Measurements from ENCODE around the gene MCF2L. TPM values are rescaled to one million over a fixed set of nuclear protein-coding genes. Genes with fewer than 3 reads are reported as not detected.
A peak's percentile ranks its signal among the peaks of the same experiment; 100 is the strongest.

The MCF2L gene
- total RNA-seq, 2 experiments from 2014 or later = 13.0 to 13.5 TPM

DNA sequence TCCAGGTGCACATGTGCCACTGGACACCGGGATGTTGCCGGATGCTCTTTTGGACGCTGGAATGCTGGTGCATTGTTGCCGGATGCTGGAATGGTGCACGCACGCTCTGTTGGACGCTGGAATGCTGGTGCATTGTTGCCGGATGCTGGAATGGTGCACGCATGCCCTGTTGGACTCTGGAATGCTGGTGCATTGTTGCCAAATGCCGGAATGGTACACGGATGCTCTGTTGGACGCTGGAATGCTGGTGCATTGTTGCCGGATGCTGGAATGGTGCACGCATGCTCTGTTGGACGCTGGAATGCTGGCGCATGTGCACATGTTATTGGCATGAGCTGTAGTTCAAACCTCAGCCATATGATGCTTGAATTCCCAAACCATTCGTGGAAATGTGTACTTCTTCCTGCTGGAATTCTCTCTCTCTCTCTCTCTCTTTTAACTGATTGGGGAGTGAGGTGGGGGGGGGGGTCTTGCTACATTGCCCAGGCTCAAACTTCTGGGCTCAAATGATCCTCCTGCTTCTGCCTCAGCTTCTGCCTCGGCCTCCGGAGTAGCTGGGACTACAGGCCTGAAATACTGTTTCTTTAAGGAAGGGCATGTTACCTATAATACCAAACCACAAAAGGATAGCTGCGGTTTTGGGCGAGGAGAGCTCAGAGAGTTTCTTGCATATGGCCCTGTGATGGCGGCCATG lies 1.2 kb upstream of the MCF2L start:
- intact Hi-C loops (cut with DNase I, micrococcal nuclease) = loop anchor here (2.0 kb wide), 2 partner anchors 23 to 243 kb away; no protein-coding TSS in a partner anchor
- Mint-ChIP-seq H3K9me3 (no peaks in the 10 kb centered on the region), H3K36me3 (ENCODE audit: low read depth) (peaks cover 6% of the 10 kb centered on the region), H3K4me3 (peak overlapping the region; percentile 85), H3K27ac (peak overlapping the region; percentile 71), H3K4me1 (ENCODE audit: low read depth) (peaks cover 37% of the 10 kb centered on the region), H3K27me3 (no peaks in the 10 kb centered on the region)
- ChIA-PET POLR2A (interaction anchor here (1.0 to 3.2 kb wide), 4 partner anchors 25 to 431 kb away, joined by 3 to 26 read pairs (median 9); partner anchors contain the start of genes CUL4A, LAMP1 and PCID2), CTCF (interaction anchor here (1.3 to 1.7 kb wide), 3 partner anchors 17 to 426 kb away, joined by 3 to 5 read pairs (median 5); no protein-coding TSS in a partner anchor)
- TF ChIP-seq, protein P1, sequence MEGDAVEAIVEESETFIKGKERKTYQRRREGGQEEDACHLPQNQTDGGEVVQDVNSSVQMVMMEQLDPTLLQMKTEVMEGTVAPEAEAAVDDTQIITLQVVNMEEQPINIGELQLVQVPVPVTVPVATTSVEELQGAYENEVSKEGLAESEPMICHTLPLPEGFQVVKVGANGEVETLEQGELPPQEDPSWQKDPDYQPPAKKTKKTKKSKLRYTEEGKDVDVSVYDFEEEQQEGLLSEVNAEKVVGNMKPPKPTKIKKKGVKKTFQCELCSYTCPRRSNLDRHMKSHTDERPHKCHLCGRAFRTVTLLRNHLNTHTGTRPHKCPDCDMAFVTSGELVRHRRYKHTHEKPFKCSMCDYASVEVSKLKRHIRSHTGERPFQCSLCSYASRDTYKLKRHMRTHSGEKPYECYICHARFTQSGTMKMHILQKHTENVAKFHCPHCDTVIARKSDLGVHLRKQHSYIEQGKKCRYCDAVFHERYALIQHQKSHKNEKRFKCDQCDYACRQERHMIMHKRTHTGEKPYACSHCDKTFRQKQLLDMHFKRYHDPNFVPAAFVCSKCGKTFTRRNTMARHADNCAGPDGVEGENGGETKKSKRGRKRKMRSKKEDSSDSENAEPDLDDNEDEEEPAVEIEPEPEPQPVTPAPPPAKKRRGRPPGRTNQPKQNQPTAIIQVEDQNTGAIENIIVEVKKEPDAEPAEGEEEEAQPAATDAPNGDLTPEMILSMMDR (IDR thresholded peaks at IDR 0.05) = no peak
- Histone ChIP-seq H3K4me3 (ENCODE audit: low read length) (peak overlapping the region; percentile 58), H3K36me3 (ENCODE audit: insufficient read depth, low read length) (no peaks in the 10 kb centered on the region), H3K9me3 (ENCODE audit: control insufficient read depth in 1 of 2, insufficient read depth in 1 of 2, low read length in 2 of 2) (no peaks in the 10 kb centered on the region), H3K4me1 (ENCODE audit: insufficient read depth, low read length) (peaks cover 34% of the 10 kb centered on the region), H3K27me3 (ENCODE audit: control insufficient read depth in 1 of 2, insufficient read depth in 2 of 2, low read length in 2 of 2) (no peaks in the 10 kb centered on the region), H3K27ac (ENCODE audit: low read depth in 1 of 2, low read length in 2 of 2) (no peak overlapping the region)
- DNase-seq (no peak), ATAC-seq (ENCODE audit: poor library complexity) (no peak)

DNA sequence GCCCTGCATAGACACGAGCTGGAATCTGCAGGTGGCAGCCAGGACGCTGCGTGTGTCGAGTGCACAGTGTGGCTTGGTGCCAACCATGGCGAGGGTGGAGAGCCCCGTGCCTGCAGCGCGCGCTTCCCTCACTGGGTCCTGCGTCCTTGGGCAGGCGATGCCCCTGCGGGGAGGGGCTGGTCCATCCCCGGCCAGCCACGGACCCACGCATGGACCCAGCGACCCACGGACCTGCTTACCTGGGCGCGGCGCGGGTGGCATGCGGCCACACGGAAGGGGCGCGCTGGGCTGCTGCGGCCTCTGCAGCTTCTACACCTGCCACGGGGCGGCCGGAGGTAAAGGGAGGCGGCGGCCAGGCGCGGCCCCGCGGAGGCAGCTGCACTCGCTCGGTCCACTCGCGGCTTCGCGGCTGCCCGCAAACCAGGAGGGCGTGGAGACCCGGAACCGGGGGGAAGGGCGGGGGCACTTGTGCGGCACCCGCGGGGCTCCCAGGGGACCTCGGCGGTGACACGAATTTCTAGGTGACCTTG lies 569 bp upstream of the MCF2L start:
- peak overlapping the region; percentile 85 for H3K4me3 Mint-ChIP-seq
- H3K27ac ChIP-seq (ENCODE audit: low read depth in 1 of 2, low read length in 2 of 2) = peak overlapping the region; percentile 44 to 72
- TF ChIP-seq, protein P1 (IDR thresholded peaks at IDR 0.05) = no peak
- ChIA-PET POLR2A (interaction anchor here (1.0 to 3.2 kb wide), 4 partner anchors 25 to 430 kb away, joined by 3 to 26 read pairs (median 9); partner anchors contain the start of genes CUL4A, LAMP1 and PCID2), CTCF (interaction anchor here (1.3 to 1.7 kb wide), 3 partner anchors 18 to 425 kb away, joined by 3 to 5 read pairs (median 5); no protein-coding TSS in a partner anchor)
- intact Hi-C loops (cut with DNase I, micrococcal nuclease) = loop anchor here (2.0 kb wide), 1 partner anchor 242 kb away; no protein-coding TSS in a partner anchor
- H3K4me3 ChIP-seq (ENCODE audit: low read length) = peak overlapping the region; percentile 58
- peak; percentile 24 to 79 (median 46) for DNase-seq
- peaks cover 6% of the 10 kb centered on the region for H3K36me3 Mint-ChIP-seq (ENCODE audit: low read depth)
- no peaks in the 10 kb centered on the region for H3K36me3 ChIP-seq (ENCODE audit: insufficient read depth, low read length)
- H3K4me1 Mint-ChIP-seq (ENCODE audit: low read depth) = peaks cover 37% of the 10 kb centered on the region
- no peaks in the 10 kb centered on the region for H3K9me3 ChIP-seq (ENCODE audit: control insufficient read depth in 1 of 2, insufficient read depth in 1 of 2, low read length in 2 of 2)
- H3K4me1 ChIP-seq (ENCODE audit: insufficient read depth, low read length) = peaks cover 34% of the 10 kb centered on the region
- H3K27me3 Mint-ChIP-seq = no peaks in the 10 kb centered on the region
- ATAC-seq (ENCODE audit: poor library complexity) = peak; percentile 50
- H3K9me3 Mint-ChIP-seq = no peaks in the 10 kb centered on the region
- peak overlapping the region; percentile 80 for H3K27ac Mint-ChIP-seq
- H3K27me3 ChIP-seq (ENCODE audit: control insufficient read depth in 1 of 2, insufficient read depth in 2 of 2, low read length in 2 of 2) = no peaks in the 10 kb centered on the region

DNA sequence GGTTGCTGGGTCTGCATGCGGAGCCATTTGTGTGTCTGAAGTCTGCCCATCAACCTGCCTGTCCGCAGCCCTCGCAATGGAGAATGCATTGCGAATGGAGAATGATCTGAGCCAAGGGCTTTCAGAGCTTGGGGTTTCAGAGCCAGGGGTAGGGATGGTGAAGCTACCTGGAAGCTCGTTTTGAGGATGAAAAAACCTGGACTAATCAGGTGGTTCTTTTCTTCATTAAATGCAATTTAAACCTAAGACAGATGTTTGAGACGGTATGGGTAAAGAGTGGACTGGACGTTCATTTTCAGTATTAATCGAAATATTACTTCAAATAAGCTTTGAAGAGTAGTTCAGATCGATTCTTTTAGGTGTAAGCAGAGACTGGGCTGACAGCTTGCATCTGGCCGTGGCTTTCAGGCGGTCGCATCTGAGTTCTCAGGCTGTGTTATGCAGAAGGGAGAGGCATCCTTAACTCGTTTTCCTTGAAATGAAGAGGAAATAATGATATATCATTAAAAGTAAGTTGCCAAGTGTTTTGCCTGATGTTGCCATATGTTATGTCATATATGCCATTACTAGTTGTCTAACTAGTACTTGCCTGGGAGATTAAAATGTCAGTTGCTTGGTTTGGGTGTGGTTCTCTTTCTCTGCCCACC lies 801 bp downstream of the MCF2L start:
- H3K9me3 ChIP-seq (ENCODE audit: control insufficient read depth in 1 of 2, insufficient read depth in 1 of 2, low read length in 2 of 2) = no peaks in the 10 kb centered on the region
- Mint-ChIP-seq H3K36me3 (ENCODE audit: low read depth) (peaks cover 6% of the 10 kb centered on the region), H3K4me3 (peak overlapping the region; percentile 89), H3K27ac (peak overlapping the region; percentile 80), H3K27me3 (no peaks in the 10 kb centered on the region), H3K4me1 (ENCODE audit: low read depth) (peaks cover 37% of the 10 kb centered on the region), H3K9me3 (no peaks in the 10 kb centered on the region)
- peak overlapping the region; percentile 58 for H3K4me3 ChIP-seq (ENCODE audit: low read length)
- H3K4me1 ChIP-seq (ENCODE audit: insufficient read depth, low read length) = peaks cover 34% of the 10 kb centered on the region
- CTCF ChIA-PET = interaction anchor here (0.8 kb wide), 1 partner anchor 60 kb away, joined by 4 read pairs; no protein-coding TSS in a partner anchor
- POLR2A ChIA-PET = interaction anchor here (1.0 to 3.2 kb wide), 3 partner anchors 27 to 239 kb away, joined by 4 to 26 read pairs (median 15); partner anchors contain the start of genes CUL4A and PCID2
- no peaks in the 10 kb centered on the region for H3K27me3 ChIP-seq (ENCODE audit: control insufficient read depth in 1 of 2, insufficient read depth in 2 of 2, low read length in 2 of 2)
- TF ChIP-seq, protein P1 (IDR thresholded peaks at IDR 0.05) = no peak
- H3K36me3 ChIP-seq (ENCODE audit: insufficient read depth, low read length) = peaks cover 2% of the 10 kb centered on the region
- peak overlapping the region in 1 of 2 donors; percentile 47 for H3K27ac ChIP-seq (ENCODE audit: low read depth in 1 of 2, low read length in 2 of 2)
- ATAC-seq (ENCODE audit: poor library complexity) (no peak), DNase-seq (no peak)
- intact Hi-C loops (cut with DNase I, micrococcal nuclease) = loop anchor here (1.0 to 2.0 kb wide), 2 partner anchors 28 to 241 kb away; no protein-coding TSS in a partner anchor

Measured in CD4-positive, alpha-beta T cell (primary cell).